Ramos (cell line): Measurements from ENCODE around the gene PCBP4.

ENCODE experiments used
- in situ Hi-C: fragments of 300-500 bp; cut with MboI; formaldehyde crosslinking; loops from one replicate; pipeline ENCODE4 v1.14.3; 2022; ENCODE audit warnings: low sequenced_read_pairs; ENCODE audit not compliant: unreplicated experiment

PCBP4 gene

GRCh38 chr3:51974963-51975851 lies 8.0 kb upstream of the PCBP4 start, which contains the start of gene ABHD14A:
Gene ABHD14A (plus strand): TSS chr3:51975064. CDS start chr3:51975136, 72 bp downstream.
- in situ Hi-C loops: no loop called here

DNA sequence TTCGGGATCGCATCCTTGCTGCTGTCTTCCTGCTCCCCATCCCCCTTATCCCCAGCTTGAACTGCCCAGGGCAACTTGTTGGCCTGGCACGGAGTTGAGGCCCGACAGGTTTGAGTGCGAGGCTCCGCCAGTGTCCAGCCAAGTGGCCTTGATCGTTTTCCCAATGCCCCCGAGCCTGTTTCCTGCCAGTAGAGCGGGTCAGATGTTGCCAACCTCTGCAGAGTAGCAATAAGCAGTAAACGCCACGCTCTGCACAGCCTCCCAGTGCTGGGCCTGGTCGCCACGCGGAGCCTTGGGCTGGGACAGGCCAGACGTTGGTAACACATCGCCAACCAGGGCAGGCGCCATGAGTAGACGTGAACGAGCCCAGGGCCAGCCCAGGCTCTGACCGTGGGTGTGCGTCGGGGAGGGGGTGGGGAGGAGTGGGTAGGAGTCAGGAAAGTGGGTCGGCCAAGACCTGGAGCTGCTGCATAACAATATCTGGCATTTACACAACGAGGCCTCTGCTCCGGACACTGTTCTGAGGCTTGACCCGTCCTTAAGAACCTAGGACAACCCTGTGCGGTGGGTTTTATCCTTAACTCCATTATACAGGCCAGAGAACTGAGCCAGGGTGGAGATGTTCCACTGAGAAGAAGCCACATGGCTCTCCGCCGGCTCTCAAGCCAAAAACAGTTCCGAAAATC lies 7.2 kb upstream of the PCBP4 start:
- in situ Hi-C loops: no loop called here

DNA sequence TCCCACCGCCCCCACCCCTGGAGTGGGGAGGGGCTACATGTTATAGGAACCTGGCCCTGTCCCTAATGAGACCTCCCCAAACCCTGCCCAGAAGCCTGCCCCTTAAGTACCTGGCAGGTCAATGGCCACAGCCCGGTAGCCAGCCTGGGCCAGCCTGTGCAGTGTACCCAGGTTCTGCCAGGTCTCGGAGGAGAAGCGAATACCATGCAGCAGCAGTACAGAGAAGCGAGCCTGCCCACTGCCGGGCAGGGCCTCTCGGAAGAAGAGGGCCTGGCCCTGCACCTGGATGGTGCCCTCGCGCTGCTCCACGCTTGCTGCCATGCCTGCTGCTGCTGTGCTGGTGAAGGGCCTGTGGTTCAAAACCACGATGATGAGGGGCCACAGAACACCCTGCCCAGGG lies 4.1 kb upstream of the PCBP4 start:
- in situ Hi-C loops: no loop called here

GRCh38 chr3:51970606-51971300 lies 3.5 kb upstream of the PCBP4 start:
- in situ Hi-C loops: no loop called here

DNA sequence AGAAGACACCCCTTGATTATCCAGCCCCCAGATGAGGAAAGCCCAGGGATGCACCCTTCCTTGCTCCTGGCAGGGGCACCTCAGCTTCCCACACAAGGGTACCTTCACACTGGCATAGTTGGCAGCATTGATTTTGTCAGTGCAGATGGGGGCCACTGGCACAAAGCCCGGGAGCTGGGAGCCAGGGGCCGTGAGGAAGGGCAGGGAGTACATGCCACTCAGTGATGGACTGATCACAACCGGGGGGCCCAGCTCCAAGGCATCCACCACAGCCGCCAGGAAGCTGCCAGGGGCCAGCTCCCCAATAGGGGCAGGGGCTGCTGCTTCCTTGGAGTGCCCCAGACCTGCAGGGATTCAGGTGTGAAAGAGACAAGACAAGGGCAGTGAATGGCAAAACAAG lies 2.6 kb upstream of the PCBP4 start:
- in situ Hi-C loops: no loop called here

DNA sequence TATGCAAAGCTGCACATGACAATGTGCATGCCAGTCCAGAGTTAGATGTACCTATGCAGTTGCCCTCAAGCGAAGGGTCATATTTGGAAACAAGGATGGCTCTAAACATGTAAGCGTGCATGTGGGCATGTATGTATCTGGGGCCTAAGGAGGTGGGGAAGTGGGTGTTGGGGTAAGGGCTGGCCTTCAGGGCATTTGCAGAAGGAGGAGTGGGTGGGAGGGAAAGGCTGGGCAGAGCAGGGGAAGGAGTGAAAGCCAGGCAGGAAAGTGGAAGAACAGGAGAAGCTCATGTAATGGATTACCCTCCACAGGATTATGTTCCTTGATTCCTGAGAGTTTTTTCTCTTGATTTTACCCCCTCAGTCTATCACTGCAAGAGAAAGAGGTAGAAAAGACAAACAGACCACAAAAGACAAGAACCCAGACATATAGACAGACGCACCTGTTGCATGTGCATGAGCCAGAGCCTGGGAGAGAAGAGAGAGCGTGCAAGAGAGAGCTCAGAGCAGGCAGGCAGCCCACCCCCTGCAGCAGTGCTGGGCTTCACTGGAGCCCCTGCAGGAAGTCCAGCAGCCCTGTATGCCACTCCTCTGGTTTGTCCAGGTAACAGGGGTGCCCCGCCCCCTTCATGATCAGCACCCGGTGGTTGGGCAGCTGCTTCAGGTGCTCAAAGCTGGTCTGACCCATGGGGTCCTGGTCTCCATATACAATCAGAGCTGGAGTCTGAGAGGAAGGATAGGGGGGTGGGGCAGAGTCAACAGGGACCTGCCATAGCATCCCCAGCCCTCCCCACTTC lies 1.8 kb upstream of the PCBP4 start:
- in situ Hi-C loops: no loop called here

GRCh38 chr3:51968170-51968775 lies 1.0 kb upstream of the PCBP4 start:
- in situ Hi-C loops: no loop called here

- in situ Hi-C loops: no loop called here
These were observed 301 bp downstream of the PCBP4 start for GRCh38 chr3:51966922-51967383.

DNA sequence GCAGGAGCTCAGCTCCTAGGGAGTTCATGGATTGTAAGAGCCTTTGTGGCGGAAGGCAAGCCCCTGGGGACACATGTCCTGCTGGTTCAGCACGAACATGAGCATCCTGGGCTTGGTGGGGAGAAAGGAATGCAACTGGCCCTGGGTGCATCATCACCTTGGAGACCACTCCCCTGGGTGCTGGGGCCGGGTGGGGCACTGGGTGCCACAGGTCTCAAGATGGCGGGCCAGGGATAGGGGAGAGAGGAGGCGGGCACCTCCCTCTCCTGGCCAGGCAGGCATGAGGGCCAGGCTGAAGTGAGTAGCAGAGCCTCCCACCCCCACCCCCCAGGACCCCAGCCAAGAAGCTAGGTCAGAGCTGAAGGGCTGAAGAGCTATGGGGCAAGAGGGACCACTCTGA lies 768 bp downstream of the PCBP4 start:
- in situ Hi-C loops: no loop called here

DNA sequence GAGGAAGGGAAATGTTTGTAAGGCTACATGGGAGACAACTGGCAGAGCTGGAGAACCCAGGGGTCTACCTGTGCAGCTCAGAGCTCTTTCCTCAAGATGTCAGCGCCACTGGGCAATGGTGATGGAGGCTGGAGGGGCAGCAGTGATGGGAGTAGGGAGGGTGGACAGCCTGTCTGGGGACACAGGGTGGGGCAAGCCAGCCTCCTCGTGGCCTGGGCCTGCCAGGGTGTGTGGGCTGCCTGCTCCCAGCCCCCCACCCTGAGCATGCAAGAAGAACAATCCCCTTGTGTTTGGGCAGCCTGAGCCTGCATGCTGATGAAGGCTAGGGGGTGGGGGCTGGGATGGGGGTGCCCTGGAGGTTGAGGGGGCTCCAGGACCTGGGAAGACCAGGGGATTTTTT lies 1.2 kb downstream of the PCBP4 start:
- in situ Hi-C loops: no loop called here

DNA sequence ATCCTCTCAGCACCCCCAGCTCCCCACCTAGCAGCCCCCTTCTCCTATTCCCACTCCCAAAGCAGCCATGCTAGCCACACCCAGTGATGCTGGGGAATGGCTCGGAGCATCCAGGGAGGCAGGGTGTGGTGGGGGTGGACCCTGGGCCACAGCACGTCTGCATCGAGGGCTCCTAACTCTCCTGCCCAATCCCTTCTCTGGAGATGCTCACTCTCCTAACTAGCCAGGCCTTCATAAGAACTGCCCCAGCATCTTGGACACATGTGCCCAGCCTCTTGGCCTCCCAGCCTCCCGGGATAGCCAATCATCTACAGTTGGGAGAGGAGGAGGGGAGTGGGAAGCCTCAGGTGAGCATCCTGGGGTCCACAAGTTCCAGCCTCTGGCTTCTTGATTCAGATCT lies 2.7 kb downstream of the PCBP4 start:
- in situ Hi-C loops: no loop called here

GRCh38 chr3:51963951-51964451 lies 3.3 kb downstream of the PCBP4 start:
- in situ Hi-C loops: no loop called here

DNA sequence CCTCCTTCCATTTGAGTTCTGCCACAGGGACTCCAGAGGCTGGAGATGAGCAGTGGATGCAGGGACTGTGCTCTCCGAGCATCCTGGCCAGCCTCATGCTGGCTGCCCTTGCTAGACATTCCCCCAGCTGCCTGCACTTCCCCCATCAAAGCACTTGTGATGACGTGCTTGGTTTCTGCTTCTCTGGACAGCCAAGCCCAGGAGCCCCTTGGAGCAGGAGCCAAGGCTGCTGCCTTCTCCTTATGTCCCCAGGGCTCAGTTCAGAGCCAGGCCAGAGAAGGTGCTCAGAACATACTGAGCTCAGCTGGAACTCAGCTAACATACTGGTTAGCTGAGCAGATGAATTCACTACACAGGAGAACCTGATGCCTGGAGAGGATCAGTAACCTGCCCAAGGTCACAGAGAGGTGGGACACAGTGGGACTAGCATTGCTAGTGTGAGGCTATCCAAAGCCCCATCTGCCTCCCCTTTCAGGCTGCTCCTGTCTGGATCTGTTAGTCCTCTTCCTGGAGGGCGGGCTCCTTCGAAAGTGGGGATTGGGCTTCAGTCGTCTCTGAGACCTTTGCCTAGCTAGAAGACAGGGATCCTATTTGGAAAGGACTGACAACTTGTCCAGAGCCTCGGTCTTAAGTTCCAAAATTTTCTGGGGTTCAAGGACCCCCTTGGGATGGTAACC lies 4.3 kb downstream of the PCBP4 start:
- in situ Hi-C loops: no loop called here

DNA sequence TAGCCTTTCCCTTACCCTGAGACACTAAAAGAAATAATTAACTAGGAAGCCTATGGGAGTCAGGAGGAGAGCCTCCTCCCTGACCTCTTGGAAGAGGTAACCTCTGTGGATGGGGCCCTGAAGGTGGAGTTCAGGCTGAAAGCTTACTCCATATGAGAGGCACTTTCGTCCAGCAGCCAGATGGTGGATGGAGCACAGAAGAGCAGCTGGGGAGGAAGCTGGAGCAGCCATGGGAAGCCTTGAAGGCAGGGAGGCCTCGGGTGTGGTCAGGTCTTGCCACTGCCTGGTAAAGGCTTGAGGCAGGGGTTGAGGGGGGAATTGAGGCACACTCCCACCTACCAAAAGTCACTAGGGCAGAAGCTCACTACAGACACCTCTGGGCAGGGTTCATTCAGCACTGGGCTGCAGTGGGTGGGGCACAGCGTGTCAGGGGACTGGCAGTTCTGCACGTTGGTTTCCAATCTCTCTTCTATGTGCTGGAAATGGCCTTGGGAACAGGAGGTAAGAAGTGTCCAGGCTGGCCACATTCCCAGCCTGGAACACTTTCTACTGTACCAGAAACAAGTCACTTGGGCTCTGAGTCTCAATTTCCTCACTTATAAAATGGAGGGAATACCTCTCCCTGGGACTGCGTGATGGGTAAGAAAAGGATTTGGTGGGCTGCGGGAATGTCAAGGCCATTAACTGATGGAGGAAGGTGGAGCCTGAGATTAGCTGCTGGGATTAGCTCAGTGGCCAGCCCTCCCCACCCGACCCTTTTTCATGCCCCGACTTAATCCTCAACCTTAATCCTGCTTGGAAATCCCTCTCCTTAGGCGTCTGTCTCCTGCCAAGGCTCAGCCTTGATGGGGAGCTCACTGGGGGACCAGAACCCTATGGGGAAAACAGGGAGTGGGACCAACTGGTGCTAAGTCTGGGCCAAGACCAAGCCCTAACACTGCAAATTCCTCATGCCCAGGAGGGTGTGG lies 5.4 kb downstream of the PCBP4 start:
- in situ Hi-C loops: no loop called here

DNA sequence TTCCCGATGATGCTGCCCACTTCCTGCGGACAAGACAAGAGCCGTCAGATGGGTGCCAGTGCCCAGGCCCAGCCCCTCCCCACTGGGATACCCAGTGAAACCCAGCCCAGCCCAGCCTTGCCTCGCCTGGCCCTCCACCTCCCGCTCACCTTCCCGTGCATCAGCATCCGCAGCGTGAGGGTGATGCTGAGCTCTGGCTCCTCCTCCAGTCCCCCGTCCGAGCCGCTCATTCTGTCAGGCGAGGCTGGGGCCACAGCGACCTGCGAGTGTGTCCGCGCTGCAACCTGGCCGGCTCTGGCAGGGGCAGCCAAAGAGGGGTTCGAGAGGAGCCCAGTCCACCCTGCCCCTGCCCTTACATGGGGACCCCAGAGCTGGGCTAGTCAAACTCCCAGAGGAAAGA lies 6.2 kb downstream of the PCBP4 start:
- in situ Hi-C loops: no loop called here

- in situ Hi-C loops: no loop called here
These were observed 6.9 kb downstream of the PCBP4 start for GRCh38 chr3:51960386-51960785.

DNA sequence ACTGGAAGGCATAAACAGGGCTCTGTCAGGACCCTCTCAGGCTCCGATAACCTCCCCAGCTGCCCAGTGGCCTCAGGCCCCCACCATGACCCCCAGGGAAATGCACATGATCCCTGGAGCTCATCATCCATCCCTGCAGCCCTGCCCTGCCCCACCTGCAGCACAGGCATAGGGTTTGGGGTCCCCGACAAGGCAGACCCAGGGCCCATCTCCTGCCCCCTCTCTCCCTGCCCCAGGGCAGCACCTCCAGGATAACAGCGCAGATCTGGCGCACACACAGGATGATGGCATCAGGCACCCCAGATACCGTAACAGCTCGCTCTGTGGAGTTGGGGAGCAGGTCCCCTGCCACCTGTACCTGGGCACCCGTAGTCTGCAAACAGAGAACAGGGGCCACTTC lies 7.6 kb downstream of the PCBP4 start:
- in situ Hi-C loops: no loop called here
